WTC11 (cell line): ENCODE measurements around the gene ZNF467.

Source experiments
- CREM ChIP-seq: sonication (generic); formaldehyde crosslinking; IDR thresholded peaks from 2 replicates; pipeline ENCODE4 v1.8.1; 2022; ENCODE audit warnings: mild to moderate bottlenecking, missing genetic modification reagents, moderate library complexity
- ELF4 ChIP-seq: sonication (generic); formaldehyde crosslinking; IDR thresholded peaks from 2 replicates; pipeline ENCODE4 v1.8.1; 2022; ENCODE audit warnings: low read depth, mild to moderate bottlenecking, moderate library complexity, missing genetic modification reagents
- JUN ChIP-seq: sonication (generic); formaldehyde crosslinking; IDR thresholded peaks from 2 replicates; pipeline ENCODE4 v1.8.0; 2023; ENCODE audit warnings: mild to moderate bottlenecking, missing genetic modification reagents
- SMAD3 ChIP-seq: sonication (generic); formaldehyde crosslinking; IDR thresholded peaks from 2 replicates; pipeline ENCODE4 v1.8.0; 2022; ENCODE audit warnings: missing genetic modification reagents, mild to moderate bottlenecking, borderline replicate concordance
- ZNF263 ChIP-seq: sonication (generic); formaldehyde crosslinking; IDR thresholded peaks from 2 replicates; pipeline ENCODE4 v1.8.1; 2022; ENCODE audit warnings: low read depth, mild to moderate bottlenecking, moderate library complexity, missing genetic modification reagents

DNA sequence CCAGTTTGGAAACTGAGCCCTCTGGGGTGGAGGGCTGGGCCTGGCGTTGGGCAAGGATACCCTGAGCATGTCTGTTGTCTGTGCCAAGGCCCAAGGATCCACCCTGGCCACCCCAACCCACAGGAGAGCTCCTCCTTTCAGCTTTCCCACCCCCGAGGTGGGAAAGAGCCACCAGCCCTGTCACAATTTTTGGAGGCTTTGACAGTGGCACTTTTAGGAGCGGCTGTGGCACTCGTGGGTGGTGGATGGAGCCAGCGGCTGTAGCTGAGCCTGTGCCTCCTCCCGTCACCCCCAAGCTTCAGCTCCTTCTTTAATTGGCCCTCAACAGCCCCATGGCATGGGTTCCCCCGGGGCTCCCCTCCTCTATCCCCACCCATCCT, 46.6 kb upstream of the ZNF467 start:
- TF ChIP-seq CREM (CRISPR knock-in tag) (no peak), ZNF263 (CRISPR knock-in tag) (no peak), SMAD3 (CRISPR knock-in tag) (no peak), JUN (CRISPR knock-in tag) (no peak), ELF4 (CRISPR knock-in tag) (no peak)
